Neutrophil (primary cell): ENCODE data around the gene UNC79.

ENCODE experiments used
- H3K27ac ChIP-seq: fragments of 200-600 bp; sonication (generic); 2 replicates; pipeline ENCODE4 v1.5.1; 2016; ENCODE audit warnings: mild to moderate bottlenecking, moderate library complexity
- H3K27me3 ChIP-seq: fragments of 200-600 bp; sonication (generic); 2 replicates; pipeline ENCODE4 v1.6.0; 2016; ENCODE audit warnings: mild to moderate bottlenecking
- H3K36me3 ChIP-seq: fragments of 200-600 bp; sonication (generic); 2 replicates; pipeline ENCODE4 v1.5.1; 2017
- H3K4me1 ChIP-seq, 2 experiments: fragments of 200-600 bp in 1 of 2; sonication (generic) in 1 of 2; 1 replicate in 1 of 2; 2 replicates in 1 of 2; pipeline versions ENCODE4 v1.5.1 to v1.6.1; 2013 to 2016; ENCODE audit warnings: low read depth in 1 of 2, low read length in 1 of 2, mild to moderate bottlenecking in 1 of 2, moderate library complexity in 1 of 2; ENCODE audit not compliant: control insufficient read depth in 1 of 2, insufficient read depth in 1 of 2
- H3K4me3 ChIP-seq, 2 experiments: fragments of 200-600 bp in 1 of 2; sonication (generic) in 1 of 2; 1 replicate in 1 of 2; 2 replicates in 1 of 2; pipeline ENCODE4 v1.5.1; 2013 to 2016; ENCODE audit warnings: low read depth in 1 of 2, low read length in 1 of 2, mild to moderate bottlenecking in 1 of 2, moderate library complexity in 1 of 2
- H3K9me3 ChIP-seq: fragments of 200-600 bp; sonication (generic); 2 replicates; pipeline ENCODE4 v1.5.1; 2016
- TF ChIP-seq, protein P1 (sequence below): fragments of 200-600 bp; sonication (generic); IDR thresholded peaks from 2 replicates; pipeline ENCODE4 v1.5.1; 2016; ENCODE audit warnings: antibody characterized with exemption

UNC79 gene

DNA sequence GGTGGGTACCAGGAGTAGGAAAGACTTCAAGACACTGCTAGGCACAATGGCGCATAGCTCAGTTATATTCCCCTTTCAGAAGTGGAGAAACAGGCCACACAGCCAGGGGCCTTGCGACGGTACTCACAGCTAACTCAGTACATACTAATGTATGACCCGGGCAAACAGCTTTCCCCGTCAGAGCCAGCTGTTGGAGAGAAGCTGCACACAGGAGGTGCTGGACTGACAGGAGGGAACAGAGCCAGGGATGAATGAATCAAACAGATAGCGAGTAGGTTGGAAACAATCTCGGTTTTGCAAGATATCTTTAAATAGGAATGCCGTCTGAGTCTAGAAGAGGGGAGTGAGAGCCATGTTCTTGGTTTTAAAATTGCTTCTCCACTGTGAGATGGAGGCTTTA is 312.0 kb downstream of the UNC79 start:
- H3K4me3 ChIP-seq: no peak overlapping the region
- TF ChIP-seq, protein P1, sequence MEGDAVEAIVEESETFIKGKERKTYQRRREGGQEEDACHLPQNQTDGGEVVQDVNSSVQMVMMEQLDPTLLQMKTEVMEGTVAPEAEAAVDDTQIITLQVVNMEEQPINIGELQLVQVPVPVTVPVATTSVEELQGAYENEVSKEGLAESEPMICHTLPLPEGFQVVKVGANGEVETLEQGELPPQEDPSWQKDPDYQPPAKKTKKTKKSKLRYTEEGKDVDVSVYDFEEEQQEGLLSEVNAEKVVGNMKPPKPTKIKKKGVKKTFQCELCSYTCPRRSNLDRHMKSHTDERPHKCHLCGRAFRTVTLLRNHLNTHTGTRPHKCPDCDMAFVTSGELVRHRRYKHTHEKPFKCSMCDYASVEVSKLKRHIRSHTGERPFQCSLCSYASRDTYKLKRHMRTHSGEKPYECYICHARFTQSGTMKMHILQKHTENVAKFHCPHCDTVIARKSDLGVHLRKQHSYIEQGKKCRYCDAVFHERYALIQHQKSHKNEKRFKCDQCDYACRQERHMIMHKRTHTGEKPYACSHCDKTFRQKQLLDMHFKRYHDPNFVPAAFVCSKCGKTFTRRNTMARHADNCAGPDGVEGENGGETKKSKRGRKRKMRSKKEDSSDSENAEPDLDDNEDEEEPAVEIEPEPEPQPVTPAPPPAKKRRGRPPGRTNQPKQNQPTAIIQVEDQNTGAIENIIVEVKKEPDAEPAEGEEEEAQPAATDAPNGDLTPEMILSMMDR: no peak
- H3K27me3 ChIP-seq: peaks cover 6% of the 10 kb centered on the region
- no peaks in the 10 kb centered on the region for H3K4me1 ChIP-seq
- no peaks in the 10 kb centered on the region for H3K36me3 ChIP-seq
- no peaks in the 10 kb centered on the region for H3K9me3 ChIP-seq
- H3K27ac ChIP-seq: no peak overlapping the region

DNA sequence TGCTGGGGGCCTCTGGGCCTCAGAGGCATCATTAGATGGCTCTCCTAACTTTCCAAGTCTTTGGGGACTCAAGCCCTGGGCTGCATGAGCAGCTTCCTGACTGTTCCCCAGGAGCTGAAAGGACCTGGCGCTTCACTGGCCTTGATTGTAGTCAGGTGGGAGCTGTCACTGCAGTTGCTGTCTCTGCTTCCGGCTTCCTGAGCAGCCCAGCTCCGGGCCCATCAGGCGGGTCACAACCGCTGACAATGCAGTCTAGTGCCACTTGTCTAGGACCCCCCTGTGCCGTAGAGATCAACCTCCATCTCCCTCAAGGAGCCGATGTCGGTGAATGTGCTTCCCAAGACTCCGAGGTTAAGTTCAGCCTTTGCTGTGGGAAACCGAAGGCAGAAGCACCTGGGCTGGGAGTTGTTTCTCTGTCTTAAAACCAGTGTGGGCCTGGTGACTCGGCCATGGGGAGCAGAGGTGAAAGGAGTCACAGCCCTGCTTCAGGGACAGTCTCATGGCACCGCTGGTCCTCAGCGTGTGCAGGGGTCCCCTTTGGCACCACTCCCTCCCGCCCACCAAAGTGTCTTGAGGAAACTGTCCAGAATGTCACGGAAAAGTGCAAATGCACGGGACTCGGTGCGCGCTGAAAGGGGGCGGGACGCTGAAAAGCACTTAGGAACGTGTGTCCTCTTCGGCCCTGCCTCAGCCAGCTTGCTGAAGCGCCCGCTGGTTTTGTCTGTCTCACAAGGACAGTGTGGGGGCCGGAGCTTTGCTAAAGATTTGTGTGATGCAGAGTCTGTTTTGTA is 312.7 kb downstream of the UNC79 start:
- no peak overlapping the region for H3K4me3 ChIP-seq
- H3K27ac ChIP-seq: no peak overlapping the region
- no peaks in the 10 kb centered on the region for H3K9me3 ChIP-seq
- peaks cover 6% of the 10 kb centered on the region for H3K27me3 ChIP-seq
- TF ChIP-seq, protein P1: no peak
- no peaks in the 10 kb centered on the region for H3K4me1 ChIP-seq
- H3K36me3 ChIP-seq: no peaks in the 10 kb centered on the region

DNA sequence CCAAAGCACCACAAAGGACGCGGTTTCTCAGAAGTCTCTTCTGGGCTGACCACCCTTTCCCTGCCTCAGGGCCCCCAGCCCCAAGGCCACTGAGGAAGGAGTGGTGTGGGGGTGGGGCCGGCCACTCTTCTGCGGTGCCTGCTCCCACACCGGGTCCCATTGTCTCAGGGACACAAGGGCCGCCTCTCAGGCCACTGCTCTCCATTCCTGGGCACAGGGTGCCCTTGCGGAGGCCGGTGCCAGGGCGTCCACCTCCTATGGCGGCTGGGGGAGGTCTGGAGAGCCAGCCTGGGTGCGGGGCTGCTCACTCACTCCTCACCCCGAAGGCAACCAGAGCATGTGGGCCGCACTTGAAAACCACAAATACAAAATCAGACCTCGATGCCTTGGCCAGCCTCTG is 313.4 kb downstream of the UNC79 start:
- Histone ChIP-seq H3K9me3 (no peaks in the 10 kb centered on the region), H3K27me3 (peaks cover 6% of the 10 kb centered on the region), H3K27ac (no peak overlapping the region), H3K36me3 (no peaks in the 10 kb centered on the region), H3K4me1 (no peaks in the 10 kb centered on the region), H3K4me3 (no peak overlapping the region)
- TF ChIP-seq, protein P1: no peak

DNA sequence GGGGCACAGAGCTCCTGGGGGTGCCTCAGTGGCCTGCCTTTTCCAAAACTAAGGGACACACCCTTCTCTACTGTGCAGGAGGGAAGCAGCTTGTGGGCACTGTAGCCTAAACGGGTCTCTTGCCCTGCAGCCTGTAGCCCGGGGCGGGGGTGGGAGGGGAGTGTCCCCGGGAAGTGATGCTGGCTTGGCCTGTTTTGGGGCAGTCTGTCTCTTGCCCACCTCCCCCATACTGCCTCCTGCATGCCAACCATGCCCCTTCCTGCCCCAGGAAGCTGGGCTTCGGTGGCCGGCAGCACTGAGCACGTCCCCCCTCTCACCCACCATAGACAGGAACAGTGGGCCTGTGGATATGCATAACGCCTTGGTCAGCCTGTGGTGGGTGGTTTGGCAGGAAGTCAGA is 314.1 kb downstream of the UNC79 start:
- H3K27ac ChIP-seq: no peak overlapping the region
- H3K9me3 ChIP-seq: no peaks in the 10 kb centered on the region
- no peak overlapping the region for H3K4me3 ChIP-seq
- TF ChIP-seq, protein P1: no peak
- no peaks in the 10 kb centered on the region for H3K4me1 ChIP-seq
- H3K36me3 ChIP-seq: no peaks in the 10 kb centered on the region
- peaks cover 6% of the 10 kb centered on the region for H3K27me3 ChIP-seq

DNA sequence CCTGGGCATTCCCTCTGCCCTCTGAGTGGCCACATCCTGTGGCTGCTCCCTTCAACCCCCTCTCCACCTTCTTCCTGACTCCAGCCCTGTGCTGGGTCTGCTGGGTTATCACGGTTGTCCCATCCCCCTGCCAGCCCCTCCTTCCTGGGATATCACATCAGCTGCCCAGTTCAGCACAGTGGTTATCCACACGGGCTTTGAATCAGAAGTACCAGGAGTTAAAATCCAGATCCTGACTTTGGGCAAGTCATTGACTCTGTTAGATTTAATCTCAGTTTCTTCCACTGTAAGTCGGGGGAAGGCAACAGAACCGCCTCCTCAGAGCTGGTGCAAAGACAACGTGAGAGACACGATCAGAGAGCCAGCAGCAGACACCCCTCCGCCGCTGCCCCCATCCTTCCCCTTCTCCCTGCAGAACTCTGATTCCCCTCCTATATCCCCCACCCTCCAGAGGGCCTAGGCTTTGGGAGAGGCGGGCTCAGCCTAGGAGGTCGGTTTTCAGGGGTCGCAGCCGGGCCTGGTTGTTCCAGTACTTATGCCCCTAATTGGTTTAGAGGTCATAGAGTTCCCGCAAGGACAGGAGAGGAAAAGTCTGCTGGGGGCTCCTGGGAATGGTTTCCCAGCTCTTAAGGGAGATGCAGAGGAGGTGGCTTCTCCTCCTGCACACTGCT is 315.0 kb downstream of the UNC79 start:
- Histone ChIP-seq H3K9me3 (no peaks in the 10 kb centered on the region), H3K4me3 (no peak overlapping the region), H3K27ac (no peak overlapping the region), H3K36me3 (no peaks in the 10 kb centered on the region), H3K4me1 (no peaks in the 10 kb centered on the region), H3K27me3 (peaks cover 6% of the 10 kb centered on the region)
- TF ChIP-seq, protein P1: no peak
